HepG2 (cell line): ENCODE data around the gene DNPH1. TPM values are rescaled to one million over a fixed set of nuclear protein-coding genes. Genes with fewer than 3 reads are reported as not detected.

Experiments
- BRD4 ChIP-seq: sonication (generic); formaldehyde crosslinking; IDR thresholded peaks from 2 replicates; pipeline ENCODE4 v1.4.0; 2020; ENCODE audit warnings: missing genetic modification reagents
- GTF2F1 ChIP-seq: fragments of 150-350 bp; IDR thresholded peaks from 2 replicates; pipeline ENCODE4 v1.6.1; 2014; ENCODE audit warnings: low read length
- HHEX ChIP-seq: IDR thresholded peaks from 2 replicates; pipeline ENCODE4 v1.6.1; 2016; ENCODE audit warnings: control low read depth
- NFYC ChIP-seq: IDR thresholded peaks from 2 replicates; pipeline ENCODE4 v1.6.1; 2016; ENCODE audit warnings: missing genetic modification reagents, missing compliant biosample characterization
- RCOR2 ChIP-seq: IDR thresholded peaks from 2 replicates; pipeline ENCODE4 v1.6.1; 2016; ENCODE audit warnings: missing biosample characterization, missing genetic modification reagents
- RORA ChIP-seq: sonication (generic); formaldehyde crosslinking; IDR thresholded peaks from 2 replicates; pipeline ENCODE4 v1.5.0; 2020; ENCODE audit warnings: mild to moderate bottlenecking, missing genetic modification reagents, moderate library complexity
- U2AF1 ChIP-seq: fragments of 200-400 bp; formaldehyde crosslinking; optimal IDR thresholded peaks from 2 replicates; pipeline ENCODE3; 2017; ENCODE audit warnings: mild to moderate bottlenecking, low read depth, low read length
- ZEB1 ChIP-seq: IDR thresholded peaks from 2 replicates; pipeline ENCODE4 v1.6.1; 2012; ENCODE audit warnings: mild to moderate bottlenecking, low read depth, inconsistent platforms; ENCODE audit not compliant: insufficient replicate concordance
- ZMYM4 ChIP-seq: sonication (generic); formaldehyde crosslinking; IDR thresholded peaks from 2 replicates; pipeline ENCODE4 v1.8.1; 2023; ENCODE audit warnings: mild to moderate bottlenecking, missing genetic modification reagents
- ZNF333 ChIP-seq: sonication (generic); formaldehyde crosslinking; IDR thresholded peaks from 2 replicates; pipeline ENCODE4 v1.4.0; 2020; ENCODE audit warnings: mild to moderate bottlenecking, missing genetic modification reagents, borderline replicate concordance
- ZNF780A ChIP-seq: sonication (generic); formaldehyde crosslinking; IDR thresholded peaks from 2 replicates; pipeline ENCODE4 v1.8.0; 2022; ENCODE audit warnings: mild to moderate bottlenecking, missing genetic modification reagents, moderate library complexity
- polyA plus RNA-seq, 8 experiments: library from polyadenylated mRNA; depleted of rRNA in 3 of 8; stranded (reverse) in 7 of 8; unstranded in 1 of 8; fragments of >200 nt; fragmentation: Illumina TruSeq in 4 of 8; extraction: Trizol in 4 of 8; gene quantifications; 2 replicates each; pipeline versions ENCODE4 v1.2.1 to v1.2.3, GENCODE V29; 2011 to 2016; ENCODE audit warnings: low read depth in 4 of 8, missing spikeins in 1 of 8, mixed read lengths in 1 of 8; ENCODE audit not compliant: insufficient read depth in 1 of 8
- total RNA-seq, 5 experiments: library from RNA; depleted of rRNA; stranded (reverse); fragments of >200 nt; fragmentation: Illumina TruSeq; extraction: Trizol; gene quantifications; 2 replicates each; pipeline ENCODE4 v1.2.3, GENCODE V29; 2016; ENCODE audit warnings: low read depth in 1 of 5
- TF ChIP-seq, protein P1 (sequence below): sonication (generic); formaldehyde crosslinking; IDR thresholded peaks from 2 replicates; pipeline ENCODE4 v1.4.0; 2020; ENCODE audit warnings: mild to moderate bottlenecking, missing genetic modification reagents
- TF ChIP-seq, protein P2 (sequence below): IDR thresholded peaks from 2 replicates; pipeline ENCODE4 v1.6.1; 2016
- TF ChIP-seq, protein P3 (sequence below): sonication (generic); formaldehyde crosslinking; IDR thresholded peaks from 2 replicates; pipeline ENCODE4 v1.4.0; 2020; ENCODE audit warnings: low read depth, mild to moderate bottlenecking, missing genetic modification reagents
- TF ChIP-seq, protein P4 (sequence below): sonication (generic); formaldehyde crosslinking; IDR thresholded peaks from 2 replicates; pipeline ENCODE4 v1.5.1; 2020; ENCODE audit warnings: missing genetic modification reagents, mild to moderate bottlenecking, borderline replicate concordance
- TF ChIP-seq, protein P5 (sequence below): sonication (generic); formaldehyde crosslinking; IDR thresholded peaks from 2 replicates; pipeline ENCODE4 v1.9.0; 2021; ENCODE audit warnings: missing genetic modification reagents, borderline replicate concordance
- TF ChIP-seq, protein P6 (sequence below): sonication (generic); formaldehyde crosslinking; IDR thresholded peaks from 2 replicates; pipeline ENCODE4 v1.4.0; 2020; ENCODE audit warnings: missing genetic modification reagents

Gene DNPH1
- total and polyA plus RNA-seq, 2 of the 13 experiments (the other 11 are each of a cell fraction or from before 2014, with no cell fraction given), result 56.5 to 75.1 TPM

DNA sequence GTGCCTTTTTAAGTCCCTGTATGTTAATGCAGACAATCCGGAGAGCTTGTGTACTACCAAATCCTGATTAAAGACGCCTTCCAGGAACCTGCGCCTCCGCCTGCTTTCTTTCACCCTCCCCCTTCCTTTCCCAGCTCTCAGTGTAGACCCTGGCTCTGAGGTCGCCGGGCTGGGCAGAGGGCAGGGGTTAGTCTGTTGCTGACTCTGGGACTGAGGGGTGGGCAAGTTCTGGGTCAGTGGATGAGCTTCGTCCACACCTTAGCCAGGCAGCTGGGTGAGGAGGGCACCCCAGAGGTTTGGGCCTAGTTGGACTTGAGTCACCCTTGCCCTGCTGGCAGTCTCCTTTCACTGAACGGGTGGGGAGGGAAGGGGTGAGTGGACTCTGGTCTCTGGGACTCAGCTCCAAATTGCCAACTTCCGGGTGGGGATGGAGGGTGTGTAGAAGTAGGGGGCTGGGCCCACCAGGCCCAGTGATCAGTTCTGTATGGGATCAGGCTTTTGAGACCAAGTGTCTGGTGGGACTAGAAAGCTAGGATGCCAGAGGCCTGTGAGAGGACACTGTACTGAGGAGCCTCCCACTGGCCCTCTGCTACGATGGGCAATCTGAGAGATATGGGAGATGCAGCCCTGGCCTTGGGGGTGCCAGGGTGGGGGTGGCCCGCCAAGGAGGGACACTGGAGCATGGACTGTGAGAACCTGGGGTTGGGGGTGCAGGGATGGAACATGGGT, 47.5 kb upstream of the DNPH1 start (continued):
- TF ChIP-seq, protein P1, sequence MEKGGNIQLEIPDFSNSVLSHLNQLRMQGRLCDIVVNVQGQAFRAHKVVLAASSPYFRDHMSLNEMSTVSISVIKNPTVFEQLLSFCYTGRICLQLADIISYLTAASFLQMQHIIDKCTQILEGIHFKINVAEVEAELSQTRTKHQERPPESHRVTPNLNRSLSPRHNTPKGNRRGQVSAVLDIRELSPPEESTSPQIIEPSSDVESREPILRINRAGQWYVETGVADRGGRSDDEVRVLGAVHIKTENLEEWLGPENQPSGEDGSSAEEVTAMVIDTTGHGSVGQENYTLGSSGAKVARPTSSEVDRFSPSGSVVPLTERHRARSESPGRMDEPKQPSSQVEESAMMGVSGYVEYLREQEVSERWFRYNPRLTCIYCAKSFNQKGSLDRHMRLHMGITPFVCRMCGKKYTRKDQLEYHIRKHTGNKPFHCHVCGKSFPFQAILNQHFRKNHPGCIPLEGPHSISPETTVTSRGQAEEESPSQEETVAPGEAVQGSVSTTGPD (CRISPR knock-in tag), result no peak
- no peak for TF ChIP-seq NFYC (CRISPR knock-in tag)
- TF ChIP-seq U2AF1, result peak; percentile 59
- no peak for TF ChIP-seq RORA (CRISPR knock-in tag)
- TF ChIP-seq ZMYM4 (CRISPR knock-in tag), result peak; percentile 59
- TF ChIP-seq, protein P2, sequence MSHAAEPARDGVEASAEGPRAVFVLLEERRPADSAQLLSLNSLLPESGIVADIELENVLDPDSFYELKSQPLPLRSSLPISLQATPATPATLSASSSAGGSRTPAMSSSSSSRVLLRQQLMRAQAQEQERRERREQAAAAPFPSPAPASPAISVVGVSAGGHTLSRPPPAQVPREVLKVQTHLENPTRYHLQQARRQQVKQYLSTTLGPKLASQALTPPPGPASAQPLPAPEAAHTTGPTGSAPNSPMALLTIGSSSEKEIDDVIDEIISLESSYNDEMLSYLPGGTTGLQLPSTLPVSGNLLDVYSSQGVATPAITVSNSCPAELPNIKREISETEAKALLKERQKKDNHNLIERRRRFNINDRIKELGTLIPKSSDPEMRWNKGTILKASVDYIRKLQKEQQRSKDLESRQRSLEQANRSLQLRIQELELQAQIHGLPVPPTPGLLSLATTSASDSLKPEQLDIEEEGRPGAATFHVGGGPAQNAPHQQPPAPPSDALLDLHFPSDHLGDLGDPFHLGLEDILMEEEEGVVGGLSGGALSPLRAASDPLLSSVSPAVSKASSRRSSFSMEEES (CRISPR knock-in tag), result no peak
- TF ChIP-seq, protein P3, sequence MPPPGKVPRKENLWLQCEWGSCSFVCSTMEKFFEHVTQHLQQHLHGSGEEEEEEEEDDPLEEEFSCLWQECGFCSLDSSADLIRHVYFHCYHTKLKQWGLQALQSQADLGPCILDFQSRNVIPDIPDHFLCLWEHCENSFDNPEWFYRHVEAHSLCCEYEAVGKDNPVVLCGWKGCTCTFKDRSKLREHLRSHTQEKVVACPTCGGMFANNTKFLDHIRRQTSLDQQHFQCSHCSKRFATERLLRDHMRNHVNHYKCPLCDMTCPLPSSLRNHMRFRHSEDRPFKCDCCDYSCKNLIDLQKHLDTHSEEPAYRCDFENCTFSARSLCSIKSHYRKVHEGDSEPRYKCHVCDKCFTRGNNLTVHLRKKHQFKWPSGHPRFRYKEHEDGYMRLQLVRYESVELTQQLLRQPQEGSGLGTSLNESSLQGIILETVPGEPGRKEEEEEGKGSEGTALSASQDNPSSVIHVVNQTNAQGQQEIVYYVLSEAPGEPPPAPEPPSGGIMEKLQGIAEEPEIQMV (CRISPR knock-in tag), result peak; percentile 58; the same call in 1 of the 2 replicates
- TF ChIP-seq HHEX (CRISPR knock-in tag), result no peak
- peak; percentile 93; the same call in 1 of the 2 replicates for TF ChIP-seq BRD4 (CRISPR knock-in tag)
- TF ChIP-seq ZNF333, result no peak
- TF ChIP-seq ZEB1, result no peak
- TF ChIP-seq, protein P4, sequence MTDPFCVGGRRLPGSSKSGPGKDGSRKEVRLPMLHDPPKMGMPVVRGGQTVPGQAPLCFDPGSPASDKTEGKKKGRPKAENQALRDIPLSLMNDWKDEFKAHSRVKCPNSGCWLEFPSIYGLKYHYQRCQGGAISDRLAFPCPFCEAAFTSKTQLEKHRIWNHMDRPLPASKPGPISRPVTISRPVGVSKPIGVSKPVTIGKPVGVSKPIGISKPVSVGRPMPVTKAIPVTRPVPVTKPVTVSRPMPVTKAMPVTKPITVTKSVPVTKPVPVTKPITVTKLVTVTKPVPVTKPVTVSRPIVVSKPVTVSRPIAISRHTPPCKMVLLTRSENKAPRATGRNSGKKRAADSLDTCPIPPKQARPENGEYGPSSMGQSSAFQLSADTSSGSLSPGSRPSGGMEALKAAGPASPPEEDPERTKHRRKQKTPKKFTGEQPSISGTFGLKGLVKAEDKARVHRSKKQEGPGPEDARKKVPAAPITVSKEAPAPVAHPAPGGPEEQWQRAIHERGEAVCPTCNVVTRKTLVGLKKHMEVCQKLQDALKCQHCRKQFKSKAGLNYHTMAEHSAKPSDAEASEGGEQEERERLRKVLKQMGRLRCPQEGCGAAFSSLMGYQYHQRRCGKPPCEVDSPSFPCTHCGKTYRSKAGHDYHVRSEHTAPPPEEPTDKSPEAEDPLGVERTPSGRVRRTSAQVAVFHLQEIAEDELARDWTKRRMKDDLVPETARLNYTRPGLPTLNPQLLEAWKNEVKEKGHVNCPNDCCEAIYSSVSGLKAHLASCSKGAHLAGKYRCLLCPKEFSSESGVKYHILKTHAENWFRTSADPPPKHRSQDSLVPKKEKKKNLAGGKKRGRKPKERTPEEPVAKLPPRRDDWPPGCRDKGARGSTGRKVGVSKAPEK (CRISPR knock-in tag), result no peak
- TF ChIP-seq, protein P5, sequence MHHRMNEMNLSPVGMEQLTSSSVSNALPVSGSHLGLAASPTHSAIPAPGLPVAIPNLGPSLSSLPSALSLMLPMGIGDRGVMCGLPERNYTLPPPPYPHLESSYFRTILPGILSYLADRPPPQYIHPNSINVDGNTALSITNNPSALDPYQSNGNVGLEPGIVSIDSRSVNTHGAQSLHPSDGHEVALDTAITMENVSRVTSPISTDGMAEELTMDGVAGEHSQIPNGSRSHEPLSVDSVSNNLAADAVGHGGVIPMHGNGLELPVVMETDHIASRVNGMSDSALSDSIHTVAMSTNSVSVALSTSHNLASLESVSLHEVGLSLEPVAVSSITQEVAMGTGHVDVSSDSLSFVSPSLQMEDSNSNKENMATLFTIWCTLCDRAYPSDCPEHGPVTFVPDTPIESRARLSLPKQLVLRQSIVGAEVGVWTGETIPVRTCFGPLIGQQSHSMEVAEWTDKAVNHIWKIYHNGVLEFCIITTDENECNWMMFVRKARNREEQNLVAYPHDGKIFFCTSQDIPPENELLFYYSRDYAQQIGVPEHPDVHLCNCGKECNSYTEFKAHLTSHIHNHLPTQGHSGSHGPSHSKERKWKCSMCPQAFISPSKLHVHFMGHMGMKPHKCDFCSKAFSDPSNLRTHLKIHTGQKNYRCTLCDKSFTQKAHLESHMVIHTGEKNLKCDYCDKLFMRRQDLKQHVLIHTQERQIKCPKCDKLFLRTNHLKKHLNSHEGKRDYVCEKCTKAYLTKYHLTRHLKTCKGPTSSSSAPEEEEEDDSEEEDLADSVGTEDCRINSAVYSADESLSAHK, result no peak
- TF ChIP-seq ZNF780A (CRISPR knock-in tag), result no peak
- TF ChIP-seq, protein P6, sequence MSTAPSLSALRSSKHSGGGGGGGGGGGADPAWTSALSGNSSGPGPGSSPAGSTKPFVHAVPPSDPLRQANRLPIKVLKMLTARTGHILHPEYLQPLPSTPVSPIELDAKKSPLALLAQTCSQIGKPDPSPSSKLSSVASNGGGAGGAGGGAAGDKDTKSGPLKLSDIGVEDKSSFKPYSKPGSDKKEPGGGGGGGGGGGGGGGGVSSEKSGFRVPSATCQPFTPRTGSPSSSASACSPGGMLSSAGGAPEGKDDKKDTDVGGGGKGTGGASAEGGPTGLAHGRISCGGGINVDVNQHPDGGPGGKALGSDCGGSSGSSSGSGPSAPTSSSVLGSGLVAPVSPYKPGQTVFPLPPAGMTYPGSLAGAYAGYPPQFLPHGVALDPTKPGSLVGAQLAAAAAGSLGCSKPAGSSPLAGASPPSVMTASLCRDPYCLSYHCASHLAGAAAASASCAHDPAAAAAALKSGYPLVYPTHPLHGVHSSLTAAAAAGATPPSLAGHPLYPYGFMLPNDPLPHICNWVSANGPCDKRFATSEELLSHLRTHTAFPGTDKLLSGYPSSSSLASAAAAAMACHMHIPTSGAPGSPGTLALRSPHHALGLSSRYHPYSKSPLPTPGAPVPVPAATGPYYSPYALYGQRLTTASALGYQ (CRISPR knock-in tag), result 0 out of 2 replicates have a peak, but pooled peaks have one; percentile 6
- TF ChIP-seq GTF2F1, result no peak
- 0 out of 2 replicates have a peak, but pooled peaks have one; percentile 23 for TF ChIP-seq RCOR2 (CRISPR knock-in tag)
